Esophagus muscularis mucosa (tissue), 4 donors: ENCODE measurements around the gene ENKUR. TPM values are rescaled to one million over a fixed set of nuclear protein-coding genes. Genes with fewer than 3 reads are reported as not detected.
A peak's percentile ranks its signal among the peaks of the same experiment; 100 is the strongest.

Experiments
- DNase-seq: peaks from one replicate; pipeline ENCODE4 v3.0.0-alpha.2; 2017; ENCODE audit errors: extremely low spot score
- H3K27ac ChIP-seq, 4 donors: fragments of 200-600 bp; sonication (generic); replicated peaks in 1 of 4; 1 replicate in 3 of 4; 2 replicates in 1 of 4; pipeline ENCODE4 v1.5.1; 2016 to 2019; ENCODE audit warnings: mild to moderate bottlenecking in 1 of 4
- H3K27me3 ChIP-seq, 4 donors: fragments of 200-600 bp; sonication (generic); one replicate each; pipeline versions ENCODE4 v1.5.1 to v1.6.0; 2016 to 2019
- H3K36me3 ChIP-seq, 4 donors: fragments of 200-600 bp; sonication (generic); one replicate each; pipeline ENCODE4 v1.5.1; 2016 to 2019
- H3K4me1 ChIP-seq, 4 donors: fragments of 200-600 bp; sonication (generic); one replicate each; pipeline ENCODE4 v1.5.1; 2016 to 2019
- H3K4me3 ChIP-seq, 4 donors: fragments of 200-600 bp; sonication (generic); 1 replicate in 2 of 4; 2 replicates in 2 of 4; pipeline ENCODE4 v1.5.1; 2016 to 2019; ENCODE audit warnings: mild to moderate bottlenecking in 4 of 4, moderate library complexity in 1 of 4
- H3K9me3 ChIP-seq, 4 donors: fragments of 200-600 bp; sonication (generic); 1 replicate in 3 of 4; 2 replicates in 1 of 4; pipeline ENCODE4 v1.5.1; 2016 to 2019
- EP300 ChIP-seq: sonication (generic); formaldehyde crosslinking; IDR thresholded peaks from one replicate; pipeline ENCODE4 v1.6.1; 2017; ENCODE audit warnings: antibody characterized with exemption
- POLR2A ChIP-seq: fragments of 450-650 bp; IDR thresholded peaks from one replicate; pipeline ENCODE4 v1.6.1; 2017; ENCODE audit warnings: antibody characterized with exemption, moderate library complexity, mild to moderate bottlenecking, low read depth
- POLR2AphosphoS5 ChIP-seq, 2 donors: sonication (generic); formaldehyde crosslinking; IDR thresholded peaks; one replicate each; pipeline ENCODE4 v1.6.1; 2017; ENCODE audit warnings: antibody characterized with exemption in 2 of 2
- WGBS: methylation state at CpG from one replicate; pipeline ENCODE4 v1.1.5; 2018; 5-methylcytosine and 5-hydroxymethylcytosine counted together
- intact Hi-C: fragments of 100-400 bp; cut with DNase I; formaldehyde crosslinking; loops from one replicate; pipeline ENCODE4 v1.15.1; 2023
- total RNA-seq, 4 donors: library from RNA; depleted of rRNA; stranded (reverse); fragments of >200 nt; gene quantifications; one replicate each; pipeline versions ENCODE4 v1.1.0 to v1.2.1, GENCODE V29; 2016
- TF ChIP-seq, protein P1 (sequence below), 3 experiments: fragments of 200-600 bp in 2 of 3; fragments of 450-650 bp in 1 of 3; sonication (generic) in 2 of 3; IDR thresholded peaks; one replicate each; pipeline ENCODE4 v1.5.1; 2017 to 2019; ENCODE audit warnings: antibody characterized with exemption in 3 of 3, mild to moderate bottlenecking in 2 of 3, moderate library complexity in 1 of 3

The ENKUR gene
- total RNA-seq, 4 donors from 2014 or later: 0.17 TPM; not detected in 3

DNA sequence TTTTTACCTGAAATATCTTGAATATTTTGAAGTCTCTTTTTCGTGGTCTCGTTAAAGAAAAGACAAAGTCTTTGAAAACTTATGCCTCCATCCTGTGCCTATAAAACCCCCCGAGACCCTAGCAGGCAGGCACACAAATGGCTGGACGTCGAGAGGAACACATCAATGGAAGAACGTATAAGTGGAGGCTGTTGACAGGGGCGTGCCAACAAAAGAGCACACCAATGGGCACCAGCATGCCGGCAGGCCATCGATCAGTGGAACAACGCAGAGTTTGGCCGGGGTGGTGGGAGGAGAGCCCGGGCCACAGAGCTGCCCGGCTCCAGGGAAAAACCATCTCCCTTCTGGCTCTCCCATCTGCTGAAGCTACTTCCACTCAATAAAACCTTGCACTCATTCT is 24.7 kb downstream of the ENKUR start:
- H3K4me1 ChIP-seq: no peaks in the 10 kb centered on the region
- DNase-seq: no peak
- H3K27me3 ChIP-seq: peaks cover 0 to 3% (median 0%) of the 10 kb centered on the region in 4 donors
- 95% methylated on average over 13 of the region's 13 CpGs for WGBS
- TF ChIP-seq, protein P1, sequence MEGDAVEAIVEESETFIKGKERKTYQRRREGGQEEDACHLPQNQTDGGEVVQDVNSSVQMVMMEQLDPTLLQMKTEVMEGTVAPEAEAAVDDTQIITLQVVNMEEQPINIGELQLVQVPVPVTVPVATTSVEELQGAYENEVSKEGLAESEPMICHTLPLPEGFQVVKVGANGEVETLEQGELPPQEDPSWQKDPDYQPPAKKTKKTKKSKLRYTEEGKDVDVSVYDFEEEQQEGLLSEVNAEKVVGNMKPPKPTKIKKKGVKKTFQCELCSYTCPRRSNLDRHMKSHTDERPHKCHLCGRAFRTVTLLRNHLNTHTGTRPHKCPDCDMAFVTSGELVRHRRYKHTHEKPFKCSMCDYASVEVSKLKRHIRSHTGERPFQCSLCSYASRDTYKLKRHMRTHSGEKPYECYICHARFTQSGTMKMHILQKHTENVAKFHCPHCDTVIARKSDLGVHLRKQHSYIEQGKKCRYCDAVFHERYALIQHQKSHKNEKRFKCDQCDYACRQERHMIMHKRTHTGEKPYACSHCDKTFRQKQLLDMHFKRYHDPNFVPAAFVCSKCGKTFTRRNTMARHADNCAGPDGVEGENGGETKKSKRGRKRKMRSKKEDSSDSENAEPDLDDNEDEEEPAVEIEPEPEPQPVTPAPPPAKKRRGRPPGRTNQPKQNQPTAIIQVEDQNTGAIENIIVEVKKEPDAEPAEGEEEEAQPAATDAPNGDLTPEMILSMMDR (IDR thresholded peaks at IDR 0.05): no peak
- TF ChIP-seq POLR2AphosphoS5 (IDR thresholded peaks at IDR 0.05): no peak
- no peak for TF ChIP-seq EP300
- no peak for TF ChIP-seq POLR2A
- H3K27ac ChIP-seq: no peak overlapping the region
- H3K4me3 ChIP-seq: no peak overlapping the region
- intact Hi-C loops: loop anchor here (2.0 kb wide), 1 partner anchor 348 kb away; no protein-coding TSS in a partner anchor
- no peaks in the 10 kb centered on the region for H3K36me3 ChIP-seq
- H3K9me3 ChIP-seq: no peaks in the 10 kb centered on the region

DNA sequence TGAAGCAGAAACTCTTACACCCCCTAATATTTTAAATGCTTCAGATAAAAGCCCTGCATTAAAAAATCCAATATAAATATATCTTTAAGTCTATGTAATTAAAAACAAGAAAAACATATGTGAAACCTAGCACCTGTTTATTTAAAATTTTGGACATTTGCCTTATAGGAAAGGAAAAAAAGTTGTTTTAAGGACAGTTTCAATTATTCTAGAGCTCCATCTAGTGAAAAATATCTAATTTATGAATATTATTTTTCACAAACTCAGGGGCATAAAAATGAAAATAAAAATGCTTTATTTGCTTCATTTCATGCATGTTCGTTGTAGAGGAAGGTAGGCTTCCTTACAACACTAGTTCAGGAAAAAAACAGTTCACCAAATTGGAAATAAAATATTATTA is 26.1 kb downstream of the ENKUR start:
- intact Hi-C loops: loop anchor here (2.0 kb wide), 1 partner anchor 347 kb away; no protein-coding TSS in a partner anchor
- Histone ChIP-seq H3K27me3 (peaks cover 0 to 3% (median 0%) of the 10 kb centered on the region in 4 donors), H3K36me3 (no peaks in the 10 kb centered on the region), H3K9me3 (no peaks in the 10 kb centered on the region), H3K4me3 (no peak overlapping the region), H3K27ac (no peak overlapping the region), H3K4me1 (peaks cover 0 to 3% (median 0%) of the 10 kb centered on the region in 4 donors)
- DNase-seq: no peak
- no peak for TF ChIP-seq POLR2AphosphoS5 (IDR thresholded peaks at IDR 0.05)
- TF ChIP-seq, protein P1 (IDR thresholded peaks at IDR 0.05): peak; percentile 20 to 30 (median 22)
- TF ChIP-seq POLR2A: no peak
- 15% methylated on average over 1 of the region's 1 CpG for WGBS

DNA sequence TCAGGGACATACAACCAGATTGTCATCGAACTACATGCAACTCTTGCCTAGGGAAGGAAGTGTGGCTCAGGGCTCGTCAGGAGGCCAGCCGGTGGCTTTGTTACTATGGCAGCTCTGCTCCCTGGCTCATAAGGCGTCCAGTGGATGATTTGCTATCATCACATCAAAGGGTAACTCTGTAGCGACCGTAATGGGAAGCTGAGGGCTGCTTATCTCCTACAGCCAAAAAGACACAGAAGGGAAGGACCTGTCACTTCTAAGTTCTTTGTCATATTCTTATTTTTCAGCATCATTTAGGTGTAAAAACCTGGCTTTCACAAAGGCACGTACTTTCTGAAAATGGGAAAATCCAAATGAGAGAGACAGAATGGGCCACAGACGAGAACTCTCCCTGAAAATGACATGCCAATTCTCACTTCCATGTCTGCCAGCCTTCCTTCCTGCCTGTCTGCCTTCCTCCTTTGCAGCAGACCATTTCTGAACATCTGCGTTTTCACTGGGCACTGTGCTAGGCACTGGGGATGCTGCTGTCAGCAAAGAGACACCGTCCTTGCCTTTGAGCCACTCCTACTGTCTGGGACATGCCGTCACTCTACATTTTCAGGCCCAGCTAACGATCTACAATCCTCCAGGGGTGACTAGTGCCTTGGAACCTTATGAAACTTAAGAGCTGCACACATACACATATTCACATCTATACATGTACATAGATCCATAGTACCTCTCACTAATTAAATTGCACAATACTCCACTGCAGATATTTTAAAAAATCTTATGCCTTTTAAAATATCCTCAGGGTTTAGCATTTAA is 26.9 kb downstream of the ENKUR start:
- H3K4me1 ChIP-seq: peaks cover 0 to 6% (median 0%) of the 10 kb centered on the region in 4 donors
- no peaks in the 10 kb centered on the region for H3K36me3 ChIP-seq
- no peak overlapping the region for H3K4me3 ChIP-seq
- no peak for DNase-seq
- no peaks in the 10 kb centered on the region for H3K9me3 ChIP-seq
- H3K27ac ChIP-seq: no peak overlapping the region
- WGBS: 68% methylated on average over 12 of the region's 12 CpGs
- H3K27me3 ChIP-seq: peaks cover 0 to 3% (median 0%) of the 10 kb centered on the region in 4 donors
- TF ChIP-seq POLR2A (no peak), POLR2AphosphoS5 (IDR thresholded peaks at IDR 0.05) (no peak), EP300 (no peak)
- TF ChIP-seq, protein P1 (IDR thresholded peaks at IDR 0.05): no peak
- intact Hi-C loops: no loop called here

DNA sequence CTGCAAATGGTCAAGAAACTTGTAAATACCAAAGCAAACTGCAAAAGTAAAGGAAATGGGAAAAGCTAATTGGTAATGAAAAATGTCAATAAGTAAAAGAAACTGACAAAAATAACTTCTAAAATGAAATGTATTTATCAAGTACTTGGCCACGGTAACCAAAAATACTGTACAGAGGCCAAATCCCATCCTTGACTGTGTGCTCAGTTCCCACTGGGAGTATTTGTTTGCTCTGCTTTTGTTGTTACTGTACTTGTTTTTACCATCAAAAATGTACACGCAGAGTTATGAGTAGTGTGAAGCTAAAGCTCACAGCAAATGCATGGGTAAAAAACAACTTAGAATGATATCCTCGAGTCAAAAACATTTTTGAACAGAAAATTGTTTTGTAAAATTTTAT is 31.1 kb downstream of the ENKUR start:
- Histone ChIP-seq H3K27ac (no peak overlapping the region), H3K4me3 (no peak overlapping the region), H3K27me3 (no peaks in the 10 kb centered on the region), H3K9me3 (no peaks in the 10 kb centered on the region), H3K4me1 (peaks cover 0 to 9% (median 0%) of the 10 kb centered on the region in 4 donors), H3K36me3 (no peaks in the 10 kb centered on the region)
- intact Hi-C loops: no loop called here
- no peak for TF ChIP-seq POLR2AphosphoS5 (IDR thresholded peaks at IDR 0.05)
- TF ChIP-seq EP300: no peak
- no peak for TF ChIP-seq POLR2A
- TF ChIP-seq, protein P1 (IDR thresholded peaks at IDR 0.05): no peak
- DNase-seq: no peak
- 75% methylated on average over 3 of the region's 3 CpGs for WGBS
